Middle frontal gyrus (tissue), 1 donor: ENCODE measurements around the gene C16orf90.
"Not testable (repeated sequence)": the region's sequence is repeated elsewhere in the genome, so short reads cannot be mapped to it uniquely, and the experiment has no call there.

Experiments
- DNase-seq: peaks from one replicate; pipeline ENCODE4 v3.0.0-alpha.2; 2015; ENCODE audit warnings: low spot score; ENCODE audit errors: extremely low spot score

The C16orf90 gene

GRCh38 chr16:3513892-3514583, 18.7 kb upstream of the C16orf90 start:
- DNase-seq: no peak

DNA sequence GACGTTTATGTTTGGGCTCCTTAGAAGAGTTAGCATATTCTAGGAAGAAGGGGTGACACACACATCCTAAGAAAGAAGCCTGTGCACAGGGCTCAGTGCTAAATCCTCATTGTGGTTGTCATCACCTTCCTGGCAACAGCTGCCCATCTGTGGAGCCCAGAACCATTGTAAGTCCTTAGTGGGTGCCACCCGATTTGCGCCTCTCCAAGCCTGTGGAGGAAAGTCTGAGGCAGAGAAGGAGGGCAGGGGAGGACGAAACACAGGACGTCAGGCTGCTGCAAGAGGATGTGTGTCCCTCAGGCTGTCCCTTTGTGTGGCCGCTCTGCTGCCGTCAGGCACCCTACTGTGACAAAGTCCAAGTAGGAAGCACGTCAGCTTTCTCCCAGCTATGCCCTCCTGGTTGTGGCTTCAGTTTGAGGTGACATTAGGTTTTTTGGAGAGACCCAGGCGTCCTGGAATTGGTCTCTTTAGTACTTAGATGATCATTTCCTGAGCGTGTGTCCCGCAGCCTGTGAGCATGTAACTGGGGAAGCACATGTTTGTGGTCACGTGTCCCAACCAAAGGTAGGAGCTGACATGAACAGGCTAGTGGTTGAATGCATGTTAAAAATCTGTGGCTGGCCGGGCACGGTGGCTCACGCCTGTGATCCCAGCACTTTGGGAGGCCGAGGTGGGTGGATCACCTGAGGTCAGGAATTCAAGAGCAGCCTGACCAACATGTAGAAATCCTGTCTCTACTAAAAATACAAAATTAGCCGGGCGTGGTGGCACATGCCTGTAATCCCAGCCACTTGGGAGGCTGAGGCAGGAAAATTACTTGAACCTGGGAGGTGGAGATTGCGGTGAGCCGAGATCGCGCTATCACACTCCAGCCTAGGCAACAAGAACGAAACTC, 16.2 kb upstream of the C16orf90 start:
- no peak for DNase-seq

DNA sequence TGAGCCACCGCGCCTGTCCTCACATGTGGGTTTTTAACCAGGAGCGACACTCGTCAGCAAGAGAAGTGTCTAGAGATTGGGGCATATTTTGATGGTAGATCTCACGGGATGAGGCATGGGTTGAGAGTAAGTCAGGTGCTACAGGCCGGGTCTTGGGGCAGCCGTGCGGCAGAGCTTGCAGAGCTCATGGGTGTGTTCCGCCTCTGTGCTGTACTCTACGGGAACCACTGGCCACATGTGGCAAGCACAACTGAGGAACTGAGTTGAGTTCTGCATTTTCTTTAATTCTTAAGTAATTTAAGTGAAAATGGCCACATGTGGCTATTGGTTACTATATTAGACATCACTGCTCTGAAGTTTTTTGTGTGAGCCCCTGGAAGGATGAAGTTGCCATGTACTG, 15.1 kb upstream of the C16orf90 start:
- no peak for DNase-seq

DNA sequence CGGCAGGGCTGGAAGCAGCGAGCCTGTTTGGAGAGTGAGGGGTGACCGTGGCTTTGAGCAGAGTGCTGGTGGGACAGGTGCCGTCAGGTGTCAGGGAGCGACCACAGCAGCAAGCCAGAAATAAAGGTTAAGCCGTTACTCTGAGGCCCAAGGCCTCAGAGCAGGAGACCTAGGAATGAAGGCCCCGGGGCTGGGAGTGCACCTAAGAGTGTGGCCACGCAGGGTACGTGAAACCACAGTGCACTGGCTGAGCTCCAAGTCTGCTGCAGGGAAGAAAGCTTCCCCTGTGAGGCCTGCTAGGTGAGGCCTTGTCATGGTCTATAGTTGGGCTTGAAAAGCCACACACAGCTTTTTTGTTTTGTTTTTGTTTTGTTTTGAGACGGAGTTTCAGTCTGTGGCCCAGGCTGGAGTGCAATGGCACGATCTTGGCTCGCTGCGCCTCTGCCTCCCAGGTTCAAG, 14.2 kb upstream of the C16orf90 start:
- no peak for DNase-seq

DNA sequence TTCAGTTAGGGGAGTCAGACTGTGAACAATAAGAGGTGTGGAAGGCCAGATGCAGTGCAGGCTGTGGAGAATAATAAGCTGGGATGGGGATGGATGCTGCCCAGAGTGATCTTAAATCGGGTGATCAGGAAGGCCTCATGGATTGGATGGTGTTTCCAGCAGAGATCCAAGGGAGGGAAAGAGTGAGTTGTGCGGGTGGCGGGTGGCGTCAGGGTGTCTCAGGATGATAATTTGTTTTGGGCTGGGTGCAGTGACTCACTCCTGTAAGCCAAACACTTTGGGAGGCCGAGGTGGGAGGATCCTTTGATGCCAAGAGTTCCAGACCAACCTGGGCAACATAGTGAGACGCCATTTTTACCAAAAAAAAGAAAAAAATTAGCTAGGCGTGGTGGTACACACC, 13.4 kb upstream of the C16orf90 start:
- no peak for DNase-seq

DNA sequence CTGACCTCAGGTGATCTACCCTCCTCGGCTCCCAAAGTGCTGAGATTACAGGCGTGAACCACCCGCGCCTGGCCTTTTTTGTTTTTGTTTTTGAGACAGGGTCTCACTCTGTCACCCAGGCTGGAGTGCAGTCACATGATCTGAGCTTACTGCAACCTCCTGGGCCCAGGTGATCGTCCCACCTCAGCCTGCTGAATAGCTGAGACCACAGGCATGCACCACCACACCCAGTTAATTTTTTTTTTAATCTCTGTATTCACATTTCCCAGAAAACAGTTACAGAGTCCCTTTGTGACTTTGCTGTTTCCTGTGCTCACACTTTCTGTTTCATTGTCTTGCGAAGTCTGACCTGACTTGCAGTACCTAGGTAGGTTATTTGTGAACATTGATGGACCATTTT, 8.2 kb upstream of the C16orf90 start:
- no peak for DNase-seq

DNA sequence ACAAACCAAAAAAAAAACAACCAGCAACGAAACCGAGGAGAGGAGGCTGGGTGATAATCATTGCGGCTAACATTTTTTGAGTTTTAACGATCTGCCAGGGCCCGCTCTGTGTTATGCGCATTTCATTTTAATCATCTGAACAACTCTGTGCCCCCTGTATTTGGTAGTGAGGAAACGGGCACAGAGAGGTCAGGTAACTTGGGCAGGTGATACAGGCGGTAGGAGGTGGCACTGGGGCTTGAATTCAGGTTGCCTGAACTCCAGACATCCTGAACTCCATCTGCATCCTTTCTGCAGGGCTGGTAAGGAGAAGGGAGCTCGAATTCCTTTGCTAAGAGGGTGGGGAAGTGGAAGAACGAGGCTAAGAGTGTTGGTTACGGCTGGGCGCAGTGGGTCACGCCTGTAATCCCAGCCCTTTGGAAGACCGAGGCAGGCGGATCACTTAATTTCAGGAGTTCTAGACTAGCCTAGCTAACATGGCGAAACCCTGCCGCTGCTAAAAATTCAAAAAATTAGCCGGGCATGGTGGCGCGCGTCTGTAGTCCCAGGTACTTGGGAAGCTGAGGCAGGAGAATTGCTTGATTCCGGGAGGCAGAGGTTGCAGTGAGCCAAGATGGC, 6.6 kb upstream of the C16orf90 start:
- DNase-seq: no peak

- not testable (repeated sequence) for DNase-seq
Measured at GRCh38 chr16:3501412-3501761, 6.1 kb upstream of the C16orf90 start.

DNA sequence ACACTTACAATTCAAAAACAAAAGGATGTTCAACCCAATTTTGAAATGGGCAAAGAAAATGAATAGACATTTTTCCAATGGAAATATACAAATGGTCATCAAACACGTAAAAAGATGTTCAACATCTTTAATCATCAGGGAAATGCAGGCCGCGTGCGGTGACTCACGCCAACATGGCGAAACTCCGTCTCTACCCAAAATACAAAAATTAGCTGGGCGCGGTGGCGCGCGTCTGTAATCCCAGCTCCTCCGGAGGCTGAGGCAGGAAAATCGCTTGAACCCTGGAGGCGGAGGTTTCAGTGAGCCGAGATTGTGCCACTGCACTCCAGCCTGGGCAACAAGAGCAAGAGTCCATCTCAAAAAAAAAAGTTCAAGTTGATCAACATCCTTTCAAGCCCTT, 3.7 kb upstream of the C16orf90 start:
- no peak for DNase-seq

- no peak for DNase-seq
Measured at GRCh38 chr16:3497771-3498170, 2.5 kb upstream of the C16orf90 start.

GRCh38 chr16:3496386-3496785, 1.1 kb upstream of the C16orf90 start:
- no peak for DNase-seq

DNA sequence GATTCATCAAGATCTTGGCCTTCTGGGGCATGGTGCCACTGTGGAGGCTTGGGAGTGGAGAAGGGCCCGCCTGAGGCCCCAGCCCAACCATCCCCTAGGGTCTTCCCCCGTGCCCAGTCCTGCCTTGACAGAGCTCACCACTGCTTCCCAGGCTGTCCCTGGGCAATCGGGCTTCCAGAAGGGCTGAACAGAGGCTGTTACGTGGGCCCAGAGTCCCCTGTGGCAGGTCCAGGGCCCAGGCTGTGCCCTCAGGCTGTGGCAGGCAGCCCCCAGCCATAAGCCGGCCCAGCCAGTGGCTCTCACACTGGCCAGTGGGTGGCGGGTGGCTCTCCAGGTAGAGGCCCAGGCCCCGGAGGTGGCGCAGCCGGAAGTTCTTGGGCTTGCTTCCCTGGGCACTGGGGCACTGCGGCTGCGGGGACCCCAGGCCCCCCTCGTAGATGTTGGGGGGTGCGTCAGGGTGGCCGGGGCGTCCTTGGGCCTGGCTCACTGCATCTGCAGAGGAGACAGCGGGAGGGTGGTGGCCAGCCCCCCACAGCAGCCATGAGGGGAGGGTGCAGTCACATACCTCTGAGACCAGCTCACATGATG, 809 bp downstream of the C16orf90 start:
- no peak for DNase-seq

DNA sequence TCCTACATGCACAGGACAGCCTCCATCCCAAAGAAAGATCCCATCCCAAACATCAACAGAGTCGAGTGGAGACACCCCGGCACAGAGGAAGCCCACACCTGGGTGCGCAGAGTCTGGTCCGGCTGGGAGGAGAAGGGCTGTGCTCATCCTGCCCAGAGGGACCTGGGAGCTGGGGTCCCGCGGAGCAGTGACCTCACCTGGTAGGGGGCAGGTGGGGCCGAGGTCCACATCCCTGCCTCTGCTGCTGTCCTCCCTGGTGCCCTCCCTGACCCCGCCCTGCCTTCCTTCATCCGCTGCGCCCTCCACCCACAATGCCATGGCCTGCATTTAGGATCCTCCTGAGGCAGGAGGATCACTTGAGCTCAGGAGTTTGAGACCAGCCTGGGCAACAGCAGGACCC, 2.9 kb downstream of the C16orf90 start:
- DNase-seq: no peak

DNA sequence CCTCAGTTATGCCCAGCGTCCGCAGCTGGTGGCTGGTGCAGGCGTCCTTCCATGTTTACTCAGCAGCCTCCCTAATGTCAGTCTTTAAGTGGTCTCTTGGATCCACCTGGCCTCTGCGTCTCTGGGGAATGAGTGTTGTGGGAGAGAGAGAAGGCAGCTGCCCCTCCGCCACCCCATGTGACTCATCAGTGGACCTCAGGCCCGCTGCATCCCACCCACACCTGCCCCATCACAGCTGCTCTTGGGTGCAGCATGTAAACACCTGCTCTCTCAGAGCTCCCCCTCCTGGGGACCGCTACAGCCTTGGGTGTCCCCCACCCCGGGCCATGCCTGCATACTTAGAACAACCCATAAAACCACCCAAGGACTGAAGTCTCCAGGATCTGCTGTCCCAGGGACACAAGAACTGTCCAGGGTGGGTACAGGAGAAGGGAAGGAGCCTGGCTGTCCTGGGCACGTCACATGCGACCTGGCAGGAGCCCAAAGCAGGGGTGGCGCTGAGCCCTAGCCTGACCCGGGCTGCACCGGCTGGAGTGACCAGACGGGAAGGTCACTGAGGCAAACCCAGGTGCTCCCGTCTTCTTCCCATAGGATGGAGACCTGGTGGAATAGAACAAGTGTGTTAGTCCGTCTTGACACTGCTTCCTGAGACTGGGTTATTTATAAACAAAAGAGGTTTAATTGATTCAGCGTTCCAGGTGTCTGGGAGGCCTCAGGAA, 4.2 kb downstream of the C16orf90 start:
- DNase-seq: no peak

DNA sequence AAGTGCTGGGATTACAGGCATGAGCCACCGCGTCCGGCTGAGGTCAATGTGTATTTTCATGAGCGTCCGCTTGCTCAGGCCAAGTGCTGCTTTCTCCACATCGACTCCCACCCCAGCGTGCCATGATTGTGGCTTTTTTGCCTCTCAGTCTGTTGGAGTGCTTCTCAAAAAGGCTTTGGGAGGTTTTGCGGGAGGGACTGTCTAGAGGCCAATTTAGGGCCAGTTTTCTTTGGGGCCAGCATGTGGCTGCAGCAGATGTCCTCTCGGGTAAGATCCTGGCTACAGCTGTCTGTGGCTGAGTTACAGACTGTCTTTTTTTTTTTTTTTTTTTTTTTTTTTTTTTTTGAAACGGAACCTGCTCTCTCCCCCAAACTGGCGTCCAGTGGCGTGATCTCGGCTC, 6.5 kb downstream of the C16orf90 start:
- no peak for DNase-seq

DNA sequence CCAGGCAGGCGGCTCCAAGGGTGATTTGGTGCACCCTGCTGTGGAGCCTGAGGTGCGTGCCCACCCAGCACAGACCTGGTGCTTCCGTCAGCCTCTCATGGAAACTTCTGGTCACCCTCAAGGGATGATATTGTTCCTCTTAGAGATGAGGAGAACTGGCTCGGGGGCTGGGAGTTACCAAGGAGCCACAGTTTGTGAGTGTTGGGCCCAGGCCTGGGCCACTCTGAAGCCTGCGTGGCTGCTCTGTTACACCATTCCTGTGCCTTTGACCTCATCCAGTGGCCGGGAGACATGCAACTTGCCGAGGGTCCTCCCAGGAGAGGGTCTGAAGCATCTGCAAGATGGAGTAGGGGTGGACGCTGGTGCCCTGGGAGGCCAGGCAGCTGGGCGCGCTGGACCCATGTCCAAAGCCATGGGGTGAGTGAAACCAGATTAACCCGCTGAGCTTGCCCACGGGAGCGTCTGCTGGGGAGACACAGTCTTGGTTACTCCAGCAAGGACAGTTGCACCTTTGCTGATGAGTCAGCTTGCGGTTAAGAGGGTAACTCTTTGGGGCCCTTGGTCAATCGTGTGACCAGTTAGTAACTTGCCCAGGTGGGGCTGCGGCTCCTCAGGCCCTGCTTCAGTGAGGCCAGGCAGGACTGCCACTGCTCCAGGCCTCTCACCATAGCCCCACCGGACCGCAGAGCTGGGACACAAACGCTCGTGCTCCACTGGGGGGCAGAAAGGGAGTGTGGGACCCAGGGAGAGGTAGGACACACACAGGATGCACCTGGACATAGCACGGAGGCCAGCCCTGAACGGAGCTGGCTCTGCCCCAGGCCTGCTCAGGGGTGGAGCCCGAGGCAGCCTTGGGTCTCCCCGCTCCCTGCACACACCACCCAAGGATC, 7.5 kb downstream of the C16orf90 start:
- no peak for DNase-seq

- no peak for DNase-seq
Measured at GRCh38 chr16:3486506-3487215, 8.6 kb downstream of the C16orf90 start.

DNA sequence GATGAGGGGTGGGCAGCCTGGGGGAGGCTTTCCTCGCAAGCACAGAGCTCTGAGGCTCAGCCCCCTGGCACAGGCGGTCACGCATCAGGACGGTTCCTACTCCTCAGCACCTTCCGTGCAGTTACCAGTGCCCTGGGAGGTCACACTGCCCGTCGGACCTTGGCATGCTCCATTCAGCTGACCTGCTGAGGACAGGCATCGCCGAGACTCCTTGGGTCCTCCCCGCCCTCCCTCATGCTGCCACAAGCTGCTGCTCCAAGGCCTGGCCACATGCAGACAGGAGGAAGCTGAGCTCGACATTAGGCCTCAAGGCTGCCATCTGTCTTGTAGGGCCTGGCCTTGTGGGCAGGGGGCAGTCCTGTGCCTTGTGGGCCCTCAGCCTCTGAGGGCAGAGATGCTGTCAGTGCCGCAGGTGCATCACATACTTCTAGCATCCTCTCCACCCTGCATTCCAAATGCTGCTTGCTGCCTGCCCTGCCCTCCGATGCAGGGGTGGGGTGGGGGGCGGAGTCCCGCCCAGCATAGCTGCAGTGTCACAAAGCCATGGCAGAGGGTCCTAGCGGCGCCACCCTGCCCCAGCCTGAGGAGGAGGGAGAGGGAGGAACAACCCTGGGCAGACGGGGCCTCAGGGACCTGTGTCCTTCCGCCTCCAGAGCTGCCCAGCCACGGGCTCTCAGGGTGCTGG, 9.3 kb downstream of the C16orf90 start:
- DNase-seq: no peak

DNA sequence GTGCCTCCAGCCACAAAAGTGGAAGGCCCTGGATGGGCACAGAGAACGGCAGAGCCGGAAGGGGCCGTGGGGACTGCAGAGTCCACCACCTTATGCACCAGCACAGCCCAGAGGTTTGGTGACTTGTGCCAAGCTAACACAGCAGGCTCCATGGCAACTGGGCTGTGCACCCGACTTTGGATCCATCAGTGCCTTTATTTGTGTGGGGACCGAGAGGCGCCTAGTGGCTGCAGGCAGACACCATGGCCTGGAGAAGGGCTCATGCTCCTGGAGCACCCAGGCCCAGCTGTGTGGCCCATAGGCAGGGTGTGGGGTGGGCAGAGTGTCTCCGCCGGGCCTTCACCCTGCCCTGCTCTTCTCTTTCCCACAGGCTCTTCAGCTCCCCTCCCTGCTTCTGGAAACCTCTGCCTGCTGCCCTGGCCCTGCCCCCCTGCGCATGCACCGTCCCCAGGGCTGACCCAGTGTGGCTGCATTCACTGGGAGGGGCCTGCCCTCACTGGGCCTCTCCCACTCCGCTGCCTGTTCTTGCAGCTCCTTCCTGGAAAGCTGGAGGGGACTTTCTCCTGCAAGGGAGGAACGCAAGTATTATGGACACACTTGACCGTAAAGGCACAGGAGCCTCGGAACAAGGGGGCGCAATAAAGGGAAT, 10.1 kb downstream of the C16orf90 start:
- DNase-seq: no peak
